ENCODE data around the gene ADM2.

Gene ADM2

GRCh38 chr22:50443197-50443596 lies 38.1 kb upstream of the ADM2 start:
- Histone ChIP-seq H3K4me3 (ENCODE audit: low read length) (no peak overlapping the region), H3K9me3 (ENCODE audit: control insufficient read depth, insufficient read depth, low read length) (no peaks in the 10 kb centered on the region), H3K79me2 (ENCODE audit: control insufficient read depth, low read length) (peaks cover 4% of the 10 kb centered on the region; the same call in 1 of the 2 replicates), H3K36me3 (ENCODE audit: control insufficient read depth, low read length) (peaks cover 80% of the 10 kb centered on the region), H3K27ac (ENCODE audit: low read depth, low read length) (no peak overlapping the region), H3K4me1 (ENCODE audit: control insufficient read depth, low read length) (peaks cover 9% of the 10 kb centered on the region; the same call in 1 of the 2 replicates), H3F3A (ENCODE audit: control insufficient read depth, insufficient read depth) (peaks cover 21% of the 10 kb centered on the region), H4K20me1 (ENCODE audit: control insufficient read depth, insufficient read depth, low read depth, low read length) (no peaks in the 10 kb centered on the region; the same call in 1 of the 2 replicates), H3K9me2 (replicated peaks; ENCODE audit: control insufficient read depth, low read length) (no peaks in the 10 kb centered on the region), H3K4me2 (ENCODE audit: low read length) (no peak overlapping the region), H3K27me3 (ENCODE audit: control insufficient read depth, low read length) (no peaks in the 10 kb centered on the region)
- TF ChIP-seq EZH2phosphoT487 (IDR thresholded peaks at IDR 0.05; ENCODE audit: borderline replicate concordance, low read length): no peak
- TF ChIP-seq CTCF (IDR thresholded peaks at IDR 0.05; ENCODE audit: low read depth, low read length, poor library complexity, severe bottlenecking): no peak

GRCh38 chr22:50443801-50444625 lies 37.3 kb upstream of the ADM2 start:
- H4K20me1 ChIP-seq (ENCODE audit: control insufficient read depth, insufficient read depth, low read depth, low read length): no peaks in the 10 kb centered on the region; the same call in 1 of the 2 replicates
- peaks cover 16% of the 10 kb centered on the region for H3K4me1 ChIP-seq (ENCODE audit: control insufficient read depth, low read length)
- H3K9me2 ChIP-seq (replicated peaks; ENCODE audit: control insufficient read depth, low read length): no peaks in the 10 kb centered on the region
- H3K4me3 ChIP-seq (ENCODE audit: low read length): no peak overlapping the region
- peaks cover 11% of the 10 kb centered on the region for H3K79me2 ChIP-seq (ENCODE audit: control insufficient read depth, low read length)
- TF ChIP-seq CTCF (IDR thresholded peaks at IDR 0.05; ENCODE audit: low read depth, low read length, poor library complexity, severe bottlenecking) (no peak), EZH2phosphoT487 (IDR thresholded peaks at IDR 0.05; ENCODE audit: borderline replicate concordance, low read length) (no peak)
- peaks cover 24% of the 10 kb centered on the region for H3F3A ChIP-seq (ENCODE audit: control insufficient read depth, insufficient read depth)
- no peak overlapping the region for H3K27ac ChIP-seq (ENCODE audit: low read depth, low read length)
- H3K4me2 ChIP-seq (ENCODE audit: low read length): no peak overlapping the region
- H3K9me3 ChIP-seq (ENCODE audit: control insufficient read depth, insufficient read depth, low read length): no peaks in the 10 kb centered on the region
- H3K27me3 ChIP-seq (ENCODE audit: control insufficient read depth, low read length): no peaks in the 10 kb centered on the region
- peaks cover 81% of the 10 kb centered on the region for H3K36me3 ChIP-seq (ENCODE audit: control insufficient read depth, low read length)

- Histone ChIP-seq H3K36me3 (ENCODE audit: control insufficient read depth, low read length) (peaks cover 78% of the 10 kb centered on the region), H3K79me2 (ENCODE audit: control insufficient read depth, low read length) (peaks cover 16% of the 10 kb centered on the region), H4K20me1 (ENCODE audit: control insufficient read depth, insufficient read depth, low read depth, low read length) (no peaks in the 10 kb centered on the region; the same call in 1 of the 2 replicates), H3K9me3 (ENCODE audit: control insufficient read depth, insufficient read depth, low read length) (no peaks in the 10 kb centered on the region), H3K4me1 (ENCODE audit: control insufficient read depth, low read length) (peaks cover 22% of the 10 kb centered on the region), H3K27ac (ENCODE audit: low read depth, low read length) (no peak overlapping the region), H3F3A (ENCODE audit: control insufficient read depth, insufficient read depth) (peaks cover 30% of the 10 kb centered on the region), H3K4me2 (ENCODE audit: low read length) (no peak overlapping the region), H3K4me3 (ENCODE audit: low read length) (no peak overlapping the region), H3K27me3 (ENCODE audit: control insufficient read depth, low read length) (no peaks in the 10 kb centered on the region), H3K9me2 (replicated peaks; ENCODE audit: control insufficient read depth, low read length) (no peaks in the 10 kb centered on the region)
- no peak for TF ChIP-seq CTCF (IDR thresholded peaks at IDR 0.05; ENCODE audit: low read depth, low read length, poor library complexity, severe bottlenecking)
- TF ChIP-seq EZH2phosphoT487 (IDR thresholded peaks at IDR 0.05; ENCODE audit: borderline replicate concordance, low read length): no peak
These were observed 36.7 kb upstream of the ADM2 start for GRCh38 chr22:50444663-50445062.
